ENCODE measurements around the gene MTA3. TPM values are rescaled to one million over a fixed set of nuclear protein-coding genes. Genes with fewer than 3 reads are reported as not detected.

MTA3 gene
- total RNA-seq, 2 experiments from 2014 or later, result 22.8 to 23.6 TPM

DNA sequence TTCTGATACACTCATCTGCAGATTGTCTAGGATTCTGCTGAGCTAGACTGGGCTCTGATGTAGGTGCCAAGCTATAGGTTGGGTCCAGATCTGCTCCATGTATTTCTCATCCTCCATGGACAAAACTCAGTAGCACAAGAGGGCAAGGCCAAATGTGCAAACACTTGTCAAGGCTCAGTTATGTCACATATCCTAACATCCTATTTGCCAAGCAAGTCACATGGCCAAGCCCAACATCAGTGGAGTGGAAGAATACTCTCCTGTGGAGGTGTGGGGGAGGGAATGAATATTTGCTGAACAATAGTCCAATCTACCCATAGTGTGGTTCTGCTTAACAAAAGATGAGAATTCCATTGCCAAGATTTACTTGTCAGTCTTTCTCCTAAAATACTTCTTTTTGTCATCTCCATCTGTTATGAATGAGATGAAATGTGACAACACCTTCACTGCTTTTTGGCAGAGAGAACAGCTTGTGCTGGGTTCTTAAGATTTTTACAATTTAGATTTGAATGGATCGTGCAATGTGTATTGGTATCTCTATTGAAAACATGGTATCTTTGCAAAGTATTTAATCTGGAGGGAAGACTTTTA, 105.7 kb downstream of the MTA3 start:
- H3K27me3 Mint-ChIP-seq, result no peaks in the 10 kb centered on the region
- CTCF ChIA-PET, result interaction anchor here (1.2 kb wide), 1 partner anchor 9 kb away, joined by 4 read pairs; no protein-coding TSS in a partner anchor

GRCh38 chr2:42675815-42676214, 107.4 kb downstream of the MTA3 start:
- CTCF ChIA-PET, result no interaction called here
- Mint-ChIP-seq H3K27ac (no peak overlapping the region), H3K4me1 (no peaks in the 10 kb centered on the region), H3K4me3 (no peak overlapping the region), H3K36me3 (no peaks in the 10 kb centered on the region), H3K9me3 (ENCODE audit: low read depth) (no peaks in the 10 kb centered on the region), H3K27me3 (no peaks in the 10 kb centered on the region)
- ATAC-seq, result no peak
- no peak for DNase-seq

More for the DNA sequence above, 105.7 kb downstream of the MTA3 start:
- H3K4me3 Mint-ChIP-seq, result no peak overlapping the region
- no peak for DNase-seq
- no peak overlapping the region for H3K27ac Mint-ChIP-seq
- H3K36me3 Mint-ChIP-seq, result no peaks in the 10 kb centered on the region
- ATAC-seq, result no peak
- H3K4me1 Mint-ChIP-seq, result peaks cover 5% of the 10 kb centered on the region
- no peaks in the 10 kb centered on the region for H3K9me3 Mint-ChIP-seq (ENCODE audit: low read depth)

GRCh38 chr2:42685303-42685702, 116.9 kb downstream of the MTA3 start:
- no peak for DNase-seq
- Mint-ChIP-seq H3K27ac (no peak overlapping the region), H3K9me3 (ENCODE audit: low read depth) (no peaks in the 10 kb centered on the region), H3K27me3 (no peaks in the 10 kb centered on the region), H3K4me1 (no peaks in the 10 kb centered on the region), H3K4me3 (no peak overlapping the region), H3K36me3 (peaks cover 7% of the 10 kb centered on the region)
- no peak for ATAC-seq
- CTCF ChIA-PET, result interaction anchor here (2.0 kb wide), 1 partner anchor 22 kb away, joined by 5 read pairs; no protein-coding TSS in a partner anchor

DNA sequence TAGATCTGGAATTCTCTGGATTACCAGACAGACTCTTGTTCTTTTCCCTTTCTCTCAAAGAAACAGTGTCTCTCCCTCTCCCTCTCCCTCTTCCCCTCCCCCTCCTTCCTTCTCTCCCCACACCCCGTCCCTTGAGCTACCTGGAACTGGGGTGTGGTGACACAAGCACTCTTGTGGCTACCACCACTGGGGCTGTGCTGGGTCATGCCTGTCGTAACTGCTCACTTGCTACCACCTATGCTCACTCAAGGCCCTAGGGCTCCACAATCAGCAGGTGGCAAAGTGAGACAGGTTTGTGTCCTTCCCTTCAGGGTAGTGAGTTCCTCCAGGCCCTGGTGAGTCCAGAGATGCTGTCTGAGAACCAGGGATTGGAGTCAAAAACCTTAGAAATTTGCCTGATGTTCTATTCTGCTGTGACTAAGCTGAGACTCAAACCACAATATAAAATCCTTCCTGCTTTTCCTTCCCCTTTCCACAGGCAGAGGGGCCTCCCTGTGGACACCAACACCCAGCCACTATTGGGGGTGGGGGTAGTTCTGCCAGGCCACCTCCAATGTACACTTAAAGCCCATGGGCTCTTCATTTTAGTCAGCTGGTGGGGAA, 124.7 kb downstream of the MTA3 start:
- peak; percentile 58 for DNase-seq
- CTCF ChIA-PET, result interaction anchor here (0.6 kb wide), 1 partner anchor 56 kb away, joined by 3 read pairs; no protein-coding TSS in a partner anchor
- H3K9me3 Mint-ChIP-seq (ENCODE audit: low read depth), result no peaks in the 10 kb centered on the region
- H3K27ac Mint-ChIP-seq, result peak overlapping the region; percentile 77
- no peaks in the 10 kb centered on the region for H3K27me3 Mint-ChIP-seq
- H3K4me3 Mint-ChIP-seq, result no peak overlapping the region
- H3K4me1 Mint-ChIP-seq, result peaks cover 13% of the 10 kb centered on the region
- peak; percentile 78 for ATAC-seq
- peaks cover 6% of the 10 kb centered on the region for H3K36me3 Mint-ChIP-seq

DNA sequence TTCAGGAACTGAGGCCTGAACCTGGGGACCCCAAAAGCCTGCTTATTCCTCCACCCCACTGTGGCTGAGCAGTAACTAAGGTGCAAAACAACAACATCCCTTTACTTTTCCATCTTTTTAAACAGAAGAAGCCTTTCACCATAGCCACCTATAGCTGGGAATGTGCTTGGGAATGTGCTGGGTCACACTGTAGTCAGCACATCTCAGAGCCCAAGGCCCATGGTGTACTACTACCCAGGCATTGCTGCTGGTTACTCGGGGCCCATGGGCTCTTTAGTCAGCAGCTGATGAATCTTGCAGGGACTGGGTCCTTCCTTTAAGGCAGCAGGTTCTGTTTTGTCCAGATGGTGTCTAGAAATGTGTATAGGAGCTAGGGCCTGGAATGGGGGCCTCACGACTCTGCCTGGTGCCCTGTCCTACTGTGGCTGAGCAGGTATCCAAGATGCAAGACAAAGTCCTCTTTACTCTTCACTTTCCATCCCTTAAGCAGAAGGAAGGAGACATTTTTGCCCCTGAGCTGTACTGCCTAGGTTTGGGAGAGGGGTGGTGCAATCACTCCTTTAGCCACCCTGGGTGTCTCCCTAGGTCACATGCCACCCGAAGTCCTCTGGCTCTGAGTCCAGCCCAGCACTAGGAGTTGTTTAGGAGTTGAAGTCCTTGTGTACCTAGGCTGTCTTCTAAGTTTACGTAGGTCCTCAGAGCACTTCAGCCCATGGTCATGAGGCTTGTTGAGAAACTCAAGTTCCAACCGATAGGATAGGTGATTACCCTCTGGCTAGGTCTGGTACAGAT, 125.5 kb downstream of the MTA3 start:
- peaks cover 4% of the 10 kb centered on the region for H3K36me3 Mint-ChIP-seq
- no peak for ATAC-seq

DNA sequence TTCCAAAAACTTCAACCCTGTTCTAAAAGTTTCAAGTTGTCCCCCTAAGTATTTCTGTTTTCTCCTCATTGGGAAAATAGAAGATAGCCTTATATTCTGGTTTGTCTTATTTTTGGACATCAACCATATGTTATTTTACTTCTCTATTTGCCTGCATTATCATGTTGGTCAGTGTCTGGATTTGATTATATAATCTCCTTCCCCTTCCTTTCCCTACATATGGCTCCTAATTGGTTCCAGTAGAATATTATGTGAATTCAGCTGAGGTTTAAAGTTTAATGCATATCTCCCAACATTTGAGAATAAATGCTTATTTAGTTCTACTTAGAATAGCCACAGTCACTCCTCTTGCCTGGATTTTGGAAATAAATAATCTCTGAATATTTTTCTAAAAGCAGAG, 128.6 kb downstream of the MTA3 start:
- Mint-ChIP-seq H3K27me3 (no peaks in the 10 kb centered on the region), H3K4me1 (peaks cover 13% of the 10 kb centered on the region), H3K9me3 (ENCODE audit: low read depth) (no peaks in the 10 kb centered on the region), H3K4me3 (no peak overlapping the region), H3K36me3 (peaks cover 2% of the 10 kb centered on the region), H3K27ac (no peak overlapping the region)
- DNase-seq (no peak), ATAC-seq (no peak)
- CTCF ChIA-PET, result no interaction called here

More for the DNA sequence above, 125.5 kb downstream of the MTA3 start:
- H3K4me3 Mint-ChIP-seq, result no peak overlapping the region
- no peaks in the 10 kb centered on the region for H3K27me3 Mint-ChIP-seq
- H3K4me1 Mint-ChIP-seq, result peaks cover 13% of the 10 kb centered on the region
- no peak for DNase-seq
- no peaks in the 10 kb centered on the region for H3K9me3 Mint-ChIP-seq (ENCODE audit: low read depth)
- peak overlapping the region; percentile 77 for H3K27ac Mint-ChIP-seq
- CTCF ChIA-PET, result interaction anchor here (0.6 kb wide), 1 partner anchor 55 kb away, joined by 3 read pairs; no protein-coding TSS in a partner anchor

DNA sequence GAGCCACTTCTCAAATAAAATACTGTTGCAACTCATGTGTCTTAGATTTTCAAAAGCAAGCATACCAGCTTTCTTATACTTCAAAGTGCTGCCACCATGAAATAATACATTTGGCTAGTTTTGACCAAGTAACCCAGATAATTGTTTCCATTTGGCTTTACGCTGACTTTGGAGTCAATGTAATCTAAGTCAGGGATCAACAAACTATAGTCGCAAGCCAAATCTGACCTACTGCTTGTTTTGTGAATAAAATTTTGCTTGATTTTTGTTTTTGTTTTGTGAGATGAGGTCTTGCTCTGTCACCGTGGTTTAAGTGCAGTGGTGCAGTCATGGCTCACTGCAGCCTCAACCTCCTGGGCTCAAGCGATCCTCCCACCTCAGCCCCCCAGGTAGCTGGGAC, 130.5 kb downstream of the MTA3 start:
- Mint-ChIP-seq H3K36me3 (no peaks in the 10 kb centered on the region), H3K27me3 (no peaks in the 10 kb centered on the region), H3K27ac (no peak overlapping the region), H3K4me3 (no peak overlapping the region), H3K4me1 (no peaks in the 10 kb centered on the region), H3K9me3 (ENCODE audit: low read depth) (no peaks in the 10 kb centered on the region)
- DNase-seq (no peak), ATAC-seq (no peak)
- CTCF ChIA-PET, result no interaction called here

DNA sequence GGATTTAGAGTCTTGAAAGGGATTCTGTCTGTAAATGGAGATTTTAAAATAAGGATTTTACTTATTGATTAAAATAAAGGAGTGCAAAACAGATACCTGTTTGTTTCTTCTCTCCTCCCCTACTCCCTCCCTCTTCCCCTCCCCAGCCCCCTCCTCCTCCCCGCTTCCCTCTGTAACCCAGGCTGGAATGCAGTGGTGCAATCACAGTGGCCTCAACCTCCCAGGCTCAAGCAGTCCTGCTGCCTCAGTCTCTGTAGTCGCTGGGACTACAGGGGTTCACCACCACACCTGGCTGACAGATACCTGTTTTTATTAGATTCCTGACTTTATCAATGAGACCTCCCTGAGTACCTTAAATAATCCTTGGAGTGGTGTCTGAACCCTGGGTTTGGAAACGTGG, 138.4 kb downstream of the MTA3 start:
- H3K4me1 Mint-ChIP-seq, result no peaks in the 10 kb centered on the region
- no peak for ATAC-seq
- H3K9me3 Mint-ChIP-seq (ENCODE audit: low read depth), result no peaks in the 10 kb centered on the region
- no peaks in the 10 kb centered on the region for H3K27me3 Mint-ChIP-seq
- CTCF ChIA-PET, result no interaction called here
- H3K36me3 Mint-ChIP-seq, result peaks cover 3% of the 10 kb centered on the region
- no peak overlapping the region for H3K4me3 Mint-ChIP-seq
- DNase-seq, result no peak
- no peak overlapping the region for H3K27ac Mint-ChIP-seq

DNA sequence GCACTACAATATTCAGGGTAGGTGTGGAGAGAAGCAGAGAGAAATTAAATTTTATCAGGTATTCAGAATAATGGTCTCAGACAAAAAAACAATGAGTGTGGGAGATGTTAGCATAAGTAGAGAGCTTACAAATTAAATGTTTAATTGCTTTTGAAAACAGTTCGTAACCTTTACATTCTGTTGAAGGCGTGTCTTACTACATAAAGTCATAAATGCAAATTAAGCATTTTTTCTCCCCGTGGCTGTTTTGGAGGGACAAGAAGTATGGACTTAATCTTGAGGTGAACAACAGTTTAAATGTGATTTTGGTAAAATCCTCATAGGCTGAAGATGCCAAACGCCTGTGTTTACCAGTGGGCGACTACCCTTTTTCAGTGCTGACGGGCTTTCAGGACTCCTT, 139.7 kb downstream of the MTA3 start:
- Mint-ChIP-seq H3K27me3 (no peaks in the 10 kb centered on the region), H3K36me3 (peaks cover 3% of the 10 kb centered on the region), H3K9me3 (ENCODE audit: low read depth) (no peaks in the 10 kb centered on the region), H3K4me1 (no peaks in the 10 kb centered on the region), H3K27ac (no peak overlapping the region), H3K4me3 (no peak overlapping the region)
- CTCF ChIA-PET, result no interaction called here
- DNase-seq, result no peak
- no peak for ATAC-seq

DNA sequence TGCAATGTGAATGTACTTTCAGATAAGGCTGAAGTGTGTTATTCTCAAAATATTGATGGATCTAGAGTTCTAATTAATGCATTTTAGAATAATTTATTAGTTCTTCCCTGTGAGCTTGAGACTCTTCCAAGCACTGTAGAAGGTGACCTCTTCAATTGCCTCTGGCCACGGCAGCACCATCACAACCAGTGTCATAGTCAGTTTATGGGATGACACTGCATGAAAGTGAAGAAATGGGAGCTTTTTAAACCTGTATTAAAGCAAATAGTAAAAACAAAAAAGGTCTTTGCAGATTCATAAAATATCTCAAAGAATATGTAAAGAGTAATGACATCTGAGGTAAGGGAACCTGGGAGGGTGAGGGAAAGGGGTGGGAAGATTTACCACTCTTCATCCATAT, 143.5 kb downstream of the MTA3 start:
- H3K27me3 Mint-ChIP-seq, result no peaks in the 10 kb centered on the region
- DNase-seq (no peak), ATAC-seq (no peak)
- CTCF ChIA-PET, result no interaction called here
- no peak overlapping the region for H3K27ac Mint-ChIP-seq
- no peak overlapping the region for H3K4me3 Mint-ChIP-seq
- peaks cover 3% of the 10 kb centered on the region for H3K4me1 Mint-ChIP-seq
- no peaks in the 10 kb centered on the region for H3K9me3 Mint-ChIP-seq (ENCODE audit: low read depth)
- H3K36me3 Mint-ChIP-seq, result peaks cover 3% of the 10 kb centered on the region

DNA sequence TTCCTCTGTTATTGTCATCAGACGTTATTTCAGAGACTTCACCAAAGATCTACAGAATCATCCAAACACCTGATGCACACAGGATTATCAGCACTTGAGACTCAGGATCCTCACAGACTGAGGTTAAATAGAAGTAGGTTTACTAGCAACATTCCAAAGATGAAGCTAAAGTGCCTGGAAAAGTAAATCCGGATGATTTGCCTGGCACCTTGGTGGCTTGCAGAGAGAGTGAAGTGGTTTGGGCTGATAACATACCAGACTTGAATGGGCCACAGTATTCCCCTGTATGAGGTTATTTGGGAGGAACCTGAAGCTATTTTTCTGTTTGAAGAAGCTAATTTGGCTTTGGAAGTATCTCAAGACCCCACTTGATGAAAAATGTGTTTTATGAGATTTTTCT, 144.5 kb downstream of the MTA3 start:
- no peaks in the 10 kb centered on the region for H3K9me3 Mint-ChIP-seq (ENCODE audit: low read depth)
- H3K4me3 Mint-ChIP-seq, result no peak overlapping the region
- H3K4me1 Mint-ChIP-seq, result peaks cover 3% of the 10 kb centered on the region
- H3K36me3 Mint-ChIP-seq, result peaks cover 3% of the 10 kb centered on the region
- CTCF ChIA-PET, result interaction anchor here (0.5 kb wide), 1 partner anchor 114 kb away, joined by 3 read pairs; no protein-coding TSS in a partner anchor
- DNase-seq (no peak), ATAC-seq (no peak)
- no peaks in the 10 kb centered on the region for H3K27me3 Mint-ChIP-seq
- no peak overlapping the region for H3K27ac Mint-ChIP-seq

DNA sequence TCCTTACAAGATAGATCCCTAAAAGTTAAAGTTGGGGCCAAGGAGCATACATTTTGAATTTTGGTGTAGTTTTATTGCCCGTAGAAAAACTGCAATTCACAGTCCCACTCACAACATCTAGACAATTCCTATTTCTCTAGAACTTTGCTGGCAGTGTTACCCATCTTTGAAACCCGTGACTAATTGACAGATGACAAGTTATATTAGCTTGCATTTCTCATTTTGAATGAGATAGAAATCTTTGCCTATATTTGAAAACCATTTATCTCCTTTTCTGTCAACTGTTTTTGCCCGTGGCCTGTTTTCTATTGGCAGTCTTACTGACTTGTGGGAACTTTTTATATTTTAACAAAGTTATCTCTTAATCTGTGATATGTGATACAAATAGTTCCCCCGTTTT, 145.5 kb downstream of the MTA3 start:
- DNase-seq (no peak), ATAC-seq (no peak)
- Mint-ChIP-seq H3K4me1 (peaks cover 3% of the 10 kb centered on the region), H3K27me3 (no peaks in the 10 kb centered on the region), H3K36me3 (peaks cover 2% of the 10 kb centered on the region), H3K9me3 (ENCODE audit: low read depth) (no peaks in the 10 kb centered on the region), H3K4me3 (no peak overlapping the region), H3K27ac (no peak overlapping the region)
- CTCF ChIA-PET, result no interaction called here

DNA sequence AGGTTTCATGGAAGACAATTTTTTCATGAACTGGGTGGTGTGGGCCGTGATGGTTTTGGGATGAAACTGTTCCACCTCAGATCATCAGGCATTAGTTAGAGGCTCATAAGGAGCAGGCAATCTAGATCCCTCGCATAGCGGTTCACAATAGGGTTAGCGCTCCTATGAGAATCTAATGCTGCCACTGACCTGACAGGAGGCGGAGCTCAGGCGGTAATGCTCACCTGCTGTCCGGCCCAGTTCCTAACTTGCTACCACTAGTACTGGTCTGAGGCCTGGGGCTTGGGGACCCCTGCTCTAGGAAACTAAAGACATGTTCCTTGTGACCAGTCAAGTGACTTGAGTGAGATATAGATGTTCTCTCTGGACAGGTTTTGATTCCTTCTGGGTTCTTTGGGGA, 146.3 kb downstream of the MTA3 start:
- Mint-ChIP-seq H3K36me3 (no peaks in the 10 kb centered on the region), H3K27me3 (no peaks in the 10 kb centered on the region), H3K9me3 (ENCODE audit: low read depth) (no peaks in the 10 kb centered on the region), H3K4me1 (peaks cover 3% of the 10 kb centered on the region), H3K4me3 (no peak overlapping the region), H3K27ac (no peak overlapping the region)
- CTCF ChIA-PET, result no interaction called here
- ATAC-seq, result no peak
- DNase-seq, result no peak

DNA sequence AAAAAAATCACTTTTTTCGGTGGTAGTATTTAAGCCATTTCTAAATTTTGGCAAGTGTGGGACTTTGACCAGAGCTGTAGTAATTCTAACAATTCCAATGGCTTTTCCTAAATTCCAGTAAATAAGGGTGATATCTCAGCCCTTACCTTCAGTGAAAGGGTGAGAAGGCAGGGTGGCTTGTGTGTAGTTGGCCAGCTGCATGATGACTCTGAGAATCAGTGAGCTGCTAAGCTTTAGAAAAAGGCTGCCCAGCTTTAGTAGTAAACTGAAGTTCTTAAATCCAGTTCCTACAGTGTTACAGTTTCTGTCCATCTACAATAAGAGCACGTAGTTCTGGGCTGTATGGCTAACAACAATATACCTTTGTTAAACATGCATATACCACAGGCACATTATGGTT, 153.5 kb downstream of the MTA3 start:
- Mint-ChIP-seq H3K9me3 (ENCODE audit: low read depth) (no peaks in the 10 kb centered on the region), H3K27me3 (no peaks in the 10 kb centered on the region), H3K4me1 (peaks cover 13% of the 10 kb centered on the region), H3K27ac (no peak overlapping the region), H3K36me3 (peaks cover 3% of the 10 kb centered on the region), H3K4me3 (no peak overlapping the region)
- no peak for ATAC-seq
- CTCF ChIA-PET, result interaction anchor here (0.7 kb wide), 1 partner anchor 548 kb away, joined by 3 read pairs; no protein-coding TSS in a partner anchor
- no peak for DNase-seq
